Sigmoid colon (tissue), 4 donors: Measurements from ENCODE around the gene PDZRN4.

Experiments used
- EP300 ChIP-seq, 4 donors: sonication (generic); formaldehyde crosslinking; IDR thresholded peaks; one replicate each; pipeline ENCODE4 v1.6.1; 2017; ENCODE audit warnings: antibody characterized with exemption in 4 of 4
- POLR2AphosphoS5 ChIP-seq, 4 donors: sonication (generic); formaldehyde crosslinking; IDR thresholded peaks; one replicate each; pipeline ENCODE4 v1.6.1; 2017; ENCODE audit warnings: antibody characterized with exemption in 4 of 4
- TF ChIP-seq, protein P1 (sequence below), 4 experiments: fragments of 450-650 bp in 3 of 4; fragments of 200-600 bp in 1 of 4; IDR thresholded peaks; one replicate each; pipeline ENCODE4 v1.5.1; 2016 to 2019; ENCODE audit warnings: antibody characterized with exemption in 4 of 4, mild to moderate bottlenecking in 3 of 4, moderate library complexity in 2 of 4

GRCh38 chr12:41563051-41563450 lies 374.9 kb downstream of the PDZRN4 start:
- TF ChIP-seq, protein P1, sequence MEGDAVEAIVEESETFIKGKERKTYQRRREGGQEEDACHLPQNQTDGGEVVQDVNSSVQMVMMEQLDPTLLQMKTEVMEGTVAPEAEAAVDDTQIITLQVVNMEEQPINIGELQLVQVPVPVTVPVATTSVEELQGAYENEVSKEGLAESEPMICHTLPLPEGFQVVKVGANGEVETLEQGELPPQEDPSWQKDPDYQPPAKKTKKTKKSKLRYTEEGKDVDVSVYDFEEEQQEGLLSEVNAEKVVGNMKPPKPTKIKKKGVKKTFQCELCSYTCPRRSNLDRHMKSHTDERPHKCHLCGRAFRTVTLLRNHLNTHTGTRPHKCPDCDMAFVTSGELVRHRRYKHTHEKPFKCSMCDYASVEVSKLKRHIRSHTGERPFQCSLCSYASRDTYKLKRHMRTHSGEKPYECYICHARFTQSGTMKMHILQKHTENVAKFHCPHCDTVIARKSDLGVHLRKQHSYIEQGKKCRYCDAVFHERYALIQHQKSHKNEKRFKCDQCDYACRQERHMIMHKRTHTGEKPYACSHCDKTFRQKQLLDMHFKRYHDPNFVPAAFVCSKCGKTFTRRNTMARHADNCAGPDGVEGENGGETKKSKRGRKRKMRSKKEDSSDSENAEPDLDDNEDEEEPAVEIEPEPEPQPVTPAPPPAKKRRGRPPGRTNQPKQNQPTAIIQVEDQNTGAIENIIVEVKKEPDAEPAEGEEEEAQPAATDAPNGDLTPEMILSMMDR (IDR thresholded peaks at IDR 0.05): no peak
- TF ChIP-seq POLR2AphosphoS5 (IDR thresholded peaks at IDR 0.05) (no peak), EP300 (IDR thresholded peaks at IDR 0.05) (no peak)
